GM19468 (cell line): ENCODE data around the gene SFSWAP.
"Not testable (repeated sequence)": the region's sequence is repeated elsewhere in the genome, so short reads cannot be mapped to it uniquely, and the experiment has no call there.

Experiments used
- ATAC-seq: cut with Tn5 transposase; IDR thresholded peaks from one replicate; pipeline ENCODE4 v1.9.1; 2021; ENCODE audit warnings: mild to moderate bottlenecking, moderate library complexity, moderate number of reproducible peaks; ENCODE audit not compliant: unreplicated experiment; ENCODE audit errors: extremely low read depth

SFSWAP gene

DNA sequence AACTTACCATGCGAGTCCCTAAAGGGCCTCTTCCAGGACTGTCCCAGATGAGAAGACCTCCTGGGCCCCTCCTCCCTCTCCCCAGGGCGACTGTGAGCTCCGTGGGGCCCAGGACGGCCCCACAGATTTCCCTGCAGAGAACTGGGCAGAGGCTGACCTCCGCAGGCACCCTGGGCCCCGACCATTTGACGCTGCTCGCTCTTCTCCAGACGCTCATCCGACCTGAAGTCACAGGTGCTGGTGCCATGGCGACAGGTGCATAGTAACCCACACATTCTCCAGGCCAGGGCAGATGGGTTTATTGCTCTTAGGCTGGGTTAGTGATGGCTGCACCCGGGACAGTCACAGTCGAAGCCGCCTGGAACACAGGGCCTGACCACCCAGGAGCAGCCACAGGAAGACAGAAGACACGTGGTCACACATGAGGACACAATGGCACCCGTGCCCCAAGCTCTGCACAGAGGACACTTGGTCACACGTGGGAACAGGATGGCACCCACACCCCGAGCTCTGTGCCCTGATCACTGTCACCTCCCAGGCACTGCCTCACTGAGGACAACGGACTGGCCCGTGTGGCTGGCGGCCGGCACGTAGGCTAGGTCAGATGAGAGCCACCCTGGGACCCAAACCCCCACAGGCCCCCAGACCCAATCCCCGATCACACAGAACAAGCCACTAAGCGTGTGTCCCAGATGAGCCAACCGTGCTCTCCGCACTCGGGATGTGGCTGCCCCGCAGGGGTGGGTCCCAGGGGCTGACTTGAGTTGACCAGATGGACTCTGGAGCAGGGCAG, 32.3 kb upstream of the SFSWAP start:
- not testable (repeated sequence) for ATAC-seq

DNA sequence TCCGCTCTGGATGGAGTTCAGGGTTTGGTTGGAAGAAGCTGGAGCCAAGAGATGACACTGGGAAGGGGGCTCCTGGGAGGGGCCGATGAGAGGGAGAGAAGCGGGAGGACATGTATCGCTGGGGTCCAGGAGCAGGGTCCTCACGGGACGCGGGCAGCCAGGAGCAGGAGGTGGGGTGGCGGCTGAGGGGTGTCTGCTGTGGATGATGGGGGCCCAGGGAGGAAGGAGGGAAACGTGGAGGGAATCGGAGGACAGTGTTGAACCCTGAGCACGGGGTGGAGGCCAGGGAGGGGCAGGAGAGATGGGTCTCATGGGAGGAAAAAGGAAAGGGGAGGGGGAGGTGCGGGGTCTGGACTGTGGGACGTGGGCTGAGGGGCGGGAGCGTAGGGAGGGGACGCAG, 31.7 kb upstream of the SFSWAP start:
- ATAC-seq = not testable (repeated sequence)

DNA sequence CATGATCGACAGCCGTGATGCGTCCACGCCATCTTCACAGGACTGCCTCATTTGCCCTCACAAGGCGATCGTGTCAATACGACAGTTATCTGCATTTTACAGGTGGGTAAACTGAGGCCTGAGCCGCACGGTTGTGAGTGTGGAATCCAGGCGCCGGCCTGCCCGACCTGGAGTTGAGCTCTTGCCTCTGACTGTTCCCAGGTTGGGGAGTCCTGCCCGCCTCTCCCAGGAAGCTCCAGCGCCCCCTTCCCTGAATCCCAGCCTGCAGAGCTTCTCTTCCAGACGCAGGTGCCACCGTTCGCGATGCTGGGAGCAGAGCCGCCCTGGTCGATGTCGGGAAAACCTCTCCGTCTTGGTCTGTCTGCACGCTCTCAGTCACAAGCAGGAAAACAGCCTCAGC, 31.1 kb upstream of the SFSWAP start:
- not testable (repeated sequence) for ATAC-seq

DNA sequence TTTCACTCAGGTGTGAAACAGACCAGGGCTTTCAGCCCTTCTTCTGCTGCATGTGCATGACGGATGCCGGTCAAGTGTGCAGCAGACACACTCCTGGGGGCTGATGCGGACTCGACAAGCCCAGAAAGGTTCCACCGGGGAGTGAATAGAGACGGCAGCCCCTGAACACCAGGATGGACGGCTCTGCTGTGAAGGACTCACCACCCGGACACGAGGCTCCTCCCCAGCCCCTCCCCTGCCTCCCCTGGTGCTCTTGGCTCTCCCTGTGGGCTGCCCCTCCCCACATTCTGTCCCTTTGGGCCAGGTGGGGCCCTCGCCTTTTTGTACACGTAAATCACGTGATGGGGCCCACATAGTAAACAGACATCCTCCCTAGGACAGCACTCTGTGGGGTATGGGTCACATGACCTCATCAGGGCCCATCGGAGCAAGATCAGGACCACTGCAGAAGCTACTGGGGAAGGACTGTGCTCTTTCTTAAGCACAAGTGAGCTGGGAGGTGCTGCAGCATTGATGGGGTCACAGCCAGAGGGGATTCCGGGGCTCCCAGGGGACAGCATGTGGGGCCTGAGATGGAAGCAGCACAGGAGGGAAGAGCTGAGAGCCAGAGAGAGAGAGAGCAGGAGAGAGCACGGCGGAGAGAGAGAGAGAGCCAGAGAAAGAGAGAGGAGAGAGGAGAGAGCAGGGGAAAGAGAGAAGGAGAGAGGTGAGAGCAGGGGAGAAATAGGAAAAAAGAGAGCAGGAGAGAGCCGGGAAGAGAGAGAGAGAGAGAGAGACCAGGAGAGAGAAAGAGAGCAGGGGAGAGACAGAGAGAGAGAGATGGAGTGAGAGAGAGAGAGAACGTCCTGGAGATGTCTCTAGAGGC, 30.3 kb upstream of the SFSWAP start:
- ATAC-seq = not testable (repeated sequence)

DNA sequence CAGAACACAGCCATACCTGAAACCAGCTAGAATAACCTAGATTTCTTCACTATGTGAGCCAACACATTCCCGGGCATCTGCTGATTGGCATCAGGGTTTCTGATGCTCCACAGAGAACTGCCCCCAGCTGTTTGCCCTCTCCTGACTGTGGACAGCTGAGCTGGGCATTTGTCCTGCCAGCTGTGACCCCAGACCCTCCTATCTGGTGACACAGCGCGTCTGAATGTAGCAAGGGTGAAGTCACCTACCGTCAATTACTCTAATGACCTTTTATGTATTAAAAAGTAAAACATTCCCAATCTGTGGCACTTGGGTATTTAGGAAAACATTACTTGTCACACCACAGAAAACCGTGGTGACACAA, 29.7 kb upstream of the SFSWAP start:
- ATAC-seq = no peak

DNA sequence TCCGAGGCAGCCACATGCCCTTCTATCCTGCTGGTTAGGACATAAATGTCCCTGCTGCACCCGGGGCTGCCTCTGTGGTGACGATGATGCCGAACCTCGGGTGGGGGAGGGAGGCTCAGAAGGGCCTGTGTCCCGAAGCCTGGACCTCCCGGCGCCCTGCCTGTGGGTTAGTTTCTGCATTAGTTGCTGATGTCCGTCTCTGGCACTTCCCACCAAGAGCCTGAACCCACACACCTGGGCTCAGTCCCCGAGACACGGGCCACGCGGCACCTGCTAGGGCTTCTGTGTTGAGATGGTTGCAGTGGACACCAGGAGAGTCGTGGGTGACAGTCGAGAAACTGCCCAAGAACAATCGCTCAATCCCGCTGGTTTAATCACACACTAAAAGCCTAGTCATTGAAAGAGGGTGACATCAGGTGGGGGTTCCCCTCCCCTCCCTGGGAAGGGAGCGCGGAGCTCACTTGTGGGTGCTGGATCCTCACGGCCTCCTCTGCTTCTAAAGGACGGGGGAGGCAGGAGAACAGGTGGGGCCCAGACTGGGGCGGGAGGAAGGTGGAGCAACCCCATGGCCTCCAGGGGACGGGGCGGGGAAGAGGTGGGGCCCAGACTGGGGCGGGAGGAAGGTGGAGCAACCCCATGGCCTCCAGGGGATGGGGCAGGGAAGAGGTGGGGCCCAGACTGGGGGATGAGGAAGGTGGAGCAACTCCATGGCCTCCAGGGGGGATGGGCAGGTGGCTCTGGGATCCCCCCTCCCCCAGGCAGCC, 29.0 kb upstream of the SFSWAP start:
- ATAC-seq = not testable (repeated sequence)

DNA sequence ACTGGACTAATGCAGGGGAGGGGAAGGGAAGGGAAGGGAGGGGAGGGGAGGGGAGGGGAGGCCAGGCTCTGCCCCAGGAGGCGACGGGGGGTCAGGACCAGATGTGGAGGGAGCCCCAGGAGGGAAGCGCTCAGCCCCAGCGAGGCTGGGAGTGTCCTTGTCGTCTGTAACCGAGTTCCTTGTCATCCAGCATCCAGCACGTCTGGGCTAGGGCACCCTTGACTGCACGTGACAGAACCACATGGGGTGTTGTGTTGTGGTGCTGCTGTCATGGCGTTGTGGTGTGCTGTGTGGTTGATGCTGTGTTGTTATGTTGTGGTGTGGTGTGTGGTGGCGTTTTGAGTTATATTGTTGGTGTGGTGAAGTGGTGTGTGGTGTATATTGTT, 28.4 kb upstream of the SFSWAP start:
- ATAC-seq = no peak

DNA sequence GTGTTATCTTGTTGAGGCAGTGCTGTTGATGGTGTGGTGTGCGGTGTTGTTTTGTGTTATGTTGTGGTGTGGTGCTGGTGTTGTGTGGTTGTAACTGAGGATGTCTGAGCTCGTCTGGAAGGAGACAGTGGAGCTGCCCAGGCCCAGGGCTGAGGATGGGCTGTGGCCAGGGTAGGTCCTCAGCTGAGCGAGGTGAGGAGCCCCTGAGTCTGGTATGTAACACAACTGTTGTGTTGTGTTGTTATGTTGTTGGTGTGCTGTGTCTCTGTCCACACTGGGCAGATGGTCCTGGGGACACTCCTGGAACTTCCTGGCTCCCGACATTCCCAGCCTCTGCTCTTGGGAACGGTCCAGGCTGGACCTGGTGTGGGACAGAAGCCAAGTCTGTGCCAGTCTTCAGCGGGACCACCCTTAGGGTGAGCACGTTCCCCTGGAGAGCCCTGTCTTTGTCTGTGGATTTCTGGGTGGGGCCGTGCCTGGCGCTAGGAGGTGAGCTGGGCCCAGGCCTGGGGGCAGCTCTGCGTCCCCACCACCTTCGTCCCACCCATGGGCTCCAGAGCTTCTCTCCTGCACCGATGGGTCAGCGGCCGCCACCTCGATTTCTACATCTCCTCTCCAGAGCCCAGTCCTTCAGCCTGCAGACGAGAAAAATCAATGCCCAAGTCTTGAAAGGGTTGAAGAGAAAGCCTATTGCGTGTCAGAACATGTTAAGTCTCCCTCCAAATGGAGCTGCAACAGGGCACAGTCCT, 27.4 kb upstream of the SFSWAP start:
- ATAC-seq = no peak

DNA sequence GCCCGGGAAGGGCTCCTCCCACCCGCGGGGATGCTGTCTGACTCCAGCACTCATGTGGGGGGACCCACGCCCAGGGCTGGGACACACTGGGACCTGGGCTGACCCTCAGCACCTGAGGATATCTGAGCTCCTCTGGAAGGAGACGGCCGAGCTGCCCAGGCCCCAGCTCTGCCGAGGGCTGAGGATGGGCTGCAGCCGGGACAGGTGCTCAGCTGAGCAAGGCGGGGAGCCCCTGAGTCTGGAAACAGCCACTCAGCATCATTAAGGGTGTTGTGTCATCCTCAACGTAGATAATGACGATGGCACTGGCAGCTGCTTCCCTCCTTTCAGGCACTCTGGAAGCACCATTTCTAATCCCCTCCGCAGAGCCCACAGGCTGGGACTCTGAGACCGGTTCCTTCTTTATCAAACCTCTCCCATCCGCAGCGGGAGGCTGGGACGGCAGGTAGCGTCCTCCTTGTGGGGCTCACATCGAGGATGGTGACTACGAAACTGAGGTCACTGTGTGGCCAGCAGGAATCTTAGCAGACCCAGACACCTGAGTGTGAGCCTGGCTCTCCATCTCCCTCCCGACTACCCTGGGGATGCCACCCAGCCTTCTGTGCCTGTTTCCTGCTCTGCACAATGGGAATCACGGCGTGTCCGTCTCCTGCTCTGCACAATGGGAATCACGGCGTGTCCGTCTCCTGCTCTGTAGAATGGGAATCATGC, 26.7 kb upstream of the SFSWAP start:
- no peak for ATAC-seq

DNA sequence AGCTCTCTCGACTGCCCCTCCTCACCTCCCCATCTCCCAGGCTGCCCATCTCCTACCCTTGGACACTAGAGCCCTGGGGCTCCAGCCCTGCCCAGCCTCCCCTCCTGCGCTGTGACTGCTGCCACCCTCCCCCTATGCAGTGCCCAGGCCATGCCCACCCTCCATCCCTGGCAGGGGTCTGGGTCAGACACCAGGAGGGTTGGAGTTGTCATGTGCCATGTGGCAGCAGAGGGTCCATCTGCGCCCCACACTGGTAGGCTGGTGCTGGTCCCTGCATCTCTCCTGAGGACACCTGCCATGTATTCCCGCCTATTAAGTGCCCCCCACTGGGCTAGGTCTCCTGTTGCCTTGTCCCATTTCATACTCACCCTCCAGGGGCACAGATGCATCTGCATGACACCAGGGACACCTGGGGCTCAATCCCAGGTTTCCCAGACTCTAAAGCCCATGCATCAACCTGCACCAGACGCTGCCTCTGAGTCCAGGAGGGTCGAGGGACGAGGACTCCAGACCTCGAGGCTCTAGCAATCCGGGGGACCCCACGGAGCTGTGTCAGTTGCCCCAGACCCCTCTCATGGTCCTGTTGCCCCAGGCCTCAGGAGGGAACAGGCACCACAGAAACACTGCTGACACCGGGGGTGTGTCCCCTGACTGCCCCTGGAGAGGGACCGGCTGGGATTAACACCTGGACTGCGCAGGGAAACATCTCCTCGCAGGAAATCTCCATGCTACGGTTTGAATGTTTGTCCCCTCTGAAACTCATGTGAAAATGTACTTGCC, 23.4 kb upstream of the SFSWAP start:
- ATAC-seq = no peak

DNA sequence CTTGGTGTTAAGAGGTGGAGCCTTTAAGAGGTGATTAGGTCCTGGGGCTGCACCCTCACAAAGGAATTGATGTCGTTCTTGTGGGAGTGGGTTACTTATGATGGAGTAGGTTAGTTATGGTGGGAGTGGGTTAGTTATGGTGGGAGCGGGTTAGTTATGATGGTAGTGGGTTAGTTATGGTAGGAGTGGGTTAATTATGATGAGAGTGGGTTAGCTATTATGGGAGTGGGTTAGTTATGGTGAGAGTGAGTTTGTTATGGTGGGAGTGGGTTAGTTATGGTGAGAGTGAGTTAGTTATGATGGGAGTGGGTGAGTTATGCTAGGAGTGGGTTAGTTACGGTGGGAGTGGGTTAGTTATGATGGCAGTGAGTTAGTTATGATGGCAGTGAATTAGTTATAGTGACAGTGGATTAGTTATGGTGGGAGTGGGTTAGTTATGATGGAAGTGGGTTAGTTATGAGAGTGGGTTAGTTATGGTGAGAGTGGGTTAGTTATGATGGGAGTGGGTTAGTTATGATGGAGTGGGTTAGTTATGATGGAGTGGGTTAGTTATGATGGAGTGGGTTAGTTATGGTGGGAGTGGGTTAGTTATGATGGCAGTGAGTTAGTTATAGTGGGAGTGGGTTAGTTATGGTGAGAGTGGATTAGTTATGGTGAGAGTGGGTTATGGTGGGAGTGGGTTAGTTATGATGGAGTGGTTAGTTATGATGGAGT, 22.6 kb upstream of the SFSWAP start:
- no peak for ATAC-seq

DNA sequence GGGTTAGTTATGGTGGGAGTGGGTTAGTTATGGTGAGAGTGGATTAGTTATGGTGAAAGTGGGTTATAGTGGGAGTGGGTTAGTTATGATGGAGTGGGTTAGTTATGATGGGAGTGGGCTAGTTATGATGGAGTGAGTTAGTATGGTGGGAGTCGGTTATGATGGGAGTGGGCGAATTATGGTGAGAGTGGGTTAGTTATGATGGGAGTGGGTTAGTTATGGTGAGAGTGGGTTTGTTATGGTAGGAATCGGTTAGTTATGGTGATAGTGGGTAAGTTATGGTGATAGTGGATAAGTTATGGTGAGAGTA, 22.1 kb upstream of the SFSWAP start:
- no peak for ATAC-seq

DNA sequence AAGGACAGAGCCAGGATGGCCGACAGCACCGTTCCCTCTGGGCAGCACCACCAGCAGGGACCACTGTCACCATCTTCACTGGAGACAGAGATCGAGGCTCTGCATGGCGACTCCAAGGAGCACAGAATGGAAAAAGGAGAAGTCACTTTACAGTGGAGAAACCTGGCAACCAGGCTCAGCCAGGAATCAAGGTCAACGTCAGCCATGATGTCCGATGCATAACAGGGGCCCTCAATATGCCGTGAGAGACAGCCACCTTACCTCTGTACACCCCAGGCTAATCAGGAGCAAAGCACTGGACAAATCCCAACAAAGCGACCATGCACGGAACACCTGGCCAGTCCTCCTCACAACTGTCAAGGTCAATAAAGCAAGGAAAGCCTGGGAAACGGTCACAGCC, 20.6 kb upstream of the SFSWAP start:
- ATAC-seq = no peak

DNA sequence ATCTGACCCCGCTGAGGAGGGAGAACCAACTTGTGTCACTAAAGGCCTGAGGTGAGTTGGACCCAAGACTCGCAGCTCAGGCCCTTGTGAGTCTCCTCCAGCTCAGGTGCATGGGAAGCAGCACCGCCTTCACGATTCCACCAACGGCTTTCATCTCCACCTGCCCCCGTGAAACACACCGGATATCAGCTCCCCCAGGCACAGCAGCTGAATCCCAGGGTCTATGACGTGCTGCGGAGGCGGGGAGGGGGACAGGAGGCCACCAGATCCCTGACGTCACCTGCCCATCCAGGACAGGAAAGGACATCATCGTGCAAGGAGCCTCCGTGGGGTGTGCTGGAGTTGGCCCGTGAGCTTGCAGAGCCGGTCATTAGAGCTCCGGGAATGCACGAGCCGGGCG, 18.5 kb upstream of the SFSWAP start:
- ATAC-seq = no peak

DNA sequence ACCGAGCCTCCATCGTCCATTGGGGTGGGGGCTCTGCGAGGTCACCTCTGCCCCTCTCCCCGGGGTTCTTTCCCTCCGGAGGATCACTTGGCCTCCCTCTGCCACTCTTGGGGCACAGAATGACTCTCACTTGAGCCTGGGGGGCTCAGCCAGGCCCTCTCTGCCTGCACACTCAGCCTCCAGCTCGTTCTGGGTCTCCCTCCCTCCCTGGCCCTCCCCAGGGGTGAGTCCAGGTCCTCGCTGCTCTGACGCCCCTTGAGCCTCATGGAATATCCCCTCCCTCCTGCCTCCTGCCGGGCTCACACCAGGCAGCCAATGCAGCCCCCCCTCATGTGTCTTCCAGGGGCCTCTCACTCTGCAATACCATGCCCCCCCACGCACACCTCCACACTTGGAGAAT, 17.7 kb upstream of the SFSWAP start:
- no peak for ATAC-seq

DNA sequence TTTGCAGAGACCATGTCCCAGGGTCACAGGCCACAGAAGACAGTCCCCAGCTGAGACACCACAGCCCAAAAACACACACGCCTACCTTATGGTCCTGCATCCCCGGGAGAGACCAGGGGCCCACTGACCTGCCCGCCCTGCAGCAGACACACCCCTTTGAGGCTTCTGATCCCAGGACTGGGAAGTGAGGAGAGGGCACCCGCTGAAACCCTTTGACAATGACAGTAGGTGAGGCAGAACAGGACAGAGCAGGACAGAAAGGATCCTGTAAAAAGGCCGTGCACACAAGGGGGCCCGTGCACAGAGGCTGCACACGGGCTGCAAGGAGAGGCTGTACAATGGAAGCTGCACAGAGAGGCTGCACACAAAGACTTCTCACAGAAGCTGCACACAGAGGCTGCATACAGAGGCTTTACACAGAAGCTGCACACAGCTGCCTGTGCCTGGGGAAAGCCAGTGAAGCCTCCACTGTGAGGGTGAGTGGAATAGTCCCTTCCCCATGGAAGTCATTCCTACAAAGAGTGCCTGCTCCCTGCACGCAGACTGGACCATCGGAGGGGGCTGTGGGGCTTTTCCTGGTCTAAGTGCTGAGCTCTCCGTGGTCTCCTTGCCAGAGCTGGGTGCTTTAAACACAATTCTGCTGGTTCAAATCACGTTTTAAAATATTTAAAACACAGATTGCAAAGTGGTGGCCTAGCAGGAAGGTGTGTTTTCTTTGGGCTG, 16.6 kb upstream of the SFSWAP start:
- no peak for ATAC-seq

DNA sequence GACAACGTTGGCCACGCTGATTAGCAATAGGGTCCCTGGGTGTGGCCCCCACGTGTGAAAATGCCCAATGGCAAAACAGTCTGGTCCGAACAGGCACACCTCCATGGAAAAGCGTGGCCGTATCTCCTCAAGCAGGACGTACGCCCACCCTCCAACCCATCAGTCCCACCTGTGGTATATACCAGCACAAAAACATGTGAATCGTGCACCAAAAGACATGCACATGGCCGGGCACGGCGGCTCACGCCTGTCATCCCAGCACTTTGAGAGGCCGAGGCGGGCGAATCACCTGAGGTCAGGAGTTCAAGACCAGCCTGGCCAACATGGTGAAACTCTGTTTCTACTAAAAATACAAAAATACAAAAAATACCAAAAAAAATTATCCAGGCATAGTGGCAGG, 14.9 kb upstream of the SFSWAP start:
- no peak for ATAC-seq

DNA sequence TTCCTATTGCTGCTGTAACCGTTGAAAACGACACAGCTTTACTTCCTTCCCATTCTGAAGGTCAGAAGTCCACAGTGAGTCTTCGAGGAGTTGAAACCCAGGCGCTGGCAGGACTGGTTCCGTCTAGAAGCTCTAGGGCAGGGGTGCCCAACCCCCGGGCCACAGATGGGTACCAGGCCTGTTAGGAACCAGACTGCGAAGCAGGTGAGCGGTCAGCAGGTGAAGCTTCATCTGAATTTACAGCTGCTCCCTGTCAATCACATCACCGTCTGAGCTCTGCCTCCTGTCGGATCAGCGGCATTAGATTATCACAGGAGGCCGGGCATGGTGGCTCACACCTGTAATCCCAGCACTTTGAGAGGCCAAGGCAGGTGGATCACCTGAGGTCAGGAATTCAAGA, 12.6 kb upstream of the SFSWAP start:
- no peak for ATAC-seq
